Esophagus squamous epithelium (tissue), 5 donors: ENCODE results near the gene PP2D1. TPM values are rescaled to one million over a fixed set of nuclear protein-coding genes. Genes with fewer than 3 reads are reported as not detected.

Experiments used
- DNase-seq: peaks from one replicate; lab custom pipeline; 2025; lab: John Stamatoyannopoulos, UW
- H3K27ac ChIP-seq, 4 donors: fragments of 200-600 bp; sonication (generic); one replicate each; pipeline ENCODE4 v1.5.1; 2016 to 2019; ENCODE audit warnings: mild to moderate bottlenecking in 1 of 4
- H3K27me3 ChIP-seq, 4 donors: fragments of 200-600 bp; sonication (generic); 1 replicate in 3 of 4; 2 replicates in 1 of 4; pipeline versions ENCODE4 v1.5.1 to v1.6.0; 2017 to 2021; ENCODE audit warnings: antibody characterized with exemption in 1 of 4
- H3K36me3 ChIP-seq, 3 donors: fragments of 200-600 bp; sonication (generic); one replicate each; pipeline ENCODE4 v1.5.1; 2016 to 2019
- H3K4me1 ChIP-seq, 3 donors: fragments of 200-600 bp; sonication (generic); one replicate each; pipeline ENCODE4 v1.5.1; 2017 to 2019
- H3K4me3 ChIP-seq, 4 donors: fragments of 200-600 bp; sonication (generic); 1 replicate in 3 of 4; 2 replicates in 1 of 4; pipeline ENCODE4 v1.5.1; 2016 to 2019; ENCODE audit warnings: mild to moderate bottlenecking in 2 of 4, moderate library complexity in 1 of 4
- H3K9me3 ChIP-seq, 3 donors: fragments of 200-600 bp; sonication (generic); one replicate each; pipeline ENCODE4 v1.5.1; 2016 to 2019
- CTCF ChIP-seq, 6 experiments: fragments of 450-650 bp in 4 of 6; fragments of 200-600 bp in 2 of 6; sonication (generic) in 2 of 6; IDR thresholded peaks; one replicate each; pipeline ENCODE4 v1.5.1; 2016 to 2019; ENCODE audit warnings: antibody characterized with exemption in 6 of 6, mild to moderate bottlenecking in 4 of 6, moderate library complexity in 4 of 6
- POLR2A ChIP-seq, 4 donors: fragments of 450-650 bp; IDR thresholded peaks; one replicate each; pipeline ENCODE4 v1.6.1; 2017; ENCODE audit warnings: antibody characterized with exemption in 4 of 4, mild to moderate bottlenecking in 4 of 4, moderate library complexity in 3 of 4
- WGBS, 2 donors: methylation state at CpG; one replicate each; pipeline ENCODE4 v1.1.5; 2018; 5-methylcytosine and 5-hydroxymethylcytosine counted together
- intact Hi-C: fragments of 100-400 bp; cut with DNase I; formaldehyde crosslinking; loops from one replicate; pipeline ENCODE4 v1.15.0; 2022
- total RNA-seq, 4 donors: library from RNA; depleted of rRNA; stranded (reverse); fragments of >200 nt; gene quantifications; one replicate each; pipeline ENCODE4 v1.1.0, GENCODE V29; 2016
- donor health status: DM: yes; HTN: yes; CAD: no.

PP2D1 gene
- total RNA-seq, 4 donors from 2014 or later: not detected

DNA sequence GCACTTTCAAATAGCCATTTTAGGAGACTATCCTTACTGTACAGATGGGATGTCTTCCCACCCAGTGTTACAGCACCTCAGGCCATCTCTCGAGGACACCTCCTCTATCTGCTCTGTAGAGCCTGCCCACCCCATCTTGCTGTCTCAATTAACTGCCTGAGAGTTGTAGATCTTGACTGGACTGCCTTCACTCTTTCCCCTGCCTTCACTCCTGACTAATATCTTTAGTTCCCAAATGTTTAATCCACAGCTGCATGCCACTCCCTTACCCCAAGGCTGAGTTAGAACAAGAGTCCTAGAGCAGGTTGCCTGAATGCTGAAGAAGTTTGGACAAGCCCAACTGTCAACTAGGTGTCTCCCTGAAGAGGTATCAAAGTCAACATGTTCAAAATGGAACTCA is 1.3 kb upstream of the PP2D1 start:
- intact Hi-C loops: no loop called here
- H3K4me1 ChIP-seq: peaks cover 0 to 12% (median 4%) of the 10 kb centered on the region in 3 donors
- H3K27ac ChIP-seq: no peak overlapping the region
- no peak overlapping the region for H3K4me3 ChIP-seq
- DNase-seq: no peak
- H3K36me3 ChIP-seq: no peaks in the 10 kb centered on the region
- no peak for TF ChIP-seq CTCF (IDR thresholded peaks at IDR 0.05)
- TF ChIP-seq POLR2A (IDR thresholded peaks at IDR 0.05): no peak
- H3K27me3 ChIP-seq: no peaks in the 10 kb centered on the region
- WGBS, 2 donors: 63 to 70% methylated on average over 1 of the region's 1 CpG
- no peaks in the 10 kb centered on the region for H3K9me3 ChIP-seq

GRCh38 chr3:20008646-20009045 is 3.4 kb downstream of the PP2D1 start:
- Histone ChIP-seq H3K9me3 (no peaks in the 10 kb centered on the region), H3K4me1 (peaks cover 0 to 7% (median 4%) of the 10 kb centered on the region in 3 donors), H3K4me3 (no peak overlapping the region), H3K36me3 (no peaks in the 10 kb centered on the region), H3K27me3 (no peaks in the 10 kb centered on the region), H3K27ac (no peak overlapping the region)
- no peak for TF ChIP-seq CTCF (IDR thresholded peaks at IDR 0.05)
- TF ChIP-seq POLR2A (IDR thresholded peaks at IDR 0.05): no peak
- intact Hi-C loops: no loop called here
- 64 to 78% methylated on average over 2 of the region's 2 CpGs for WGBS, 2 donors
- no peak for DNase-seq

GRCh38 chr3:20007960-20008359 is 4.1 kb downstream of the PP2D1 start:
- no peaks in the 10 kb centered on the region for H3K27me3 ChIP-seq
- DNase-seq: no peak
- 92 to 98% methylated on average over 18 to 20 of the region's 20 CpGs for WGBS, 2 donors

GRCh38 chr3:20001932-20002331 is 10.1 kb downstream of the PP2D1 start:
- TF ChIP-seq POLR2A (IDR thresholded peaks at IDR 0.05) (no peak), CTCF (IDR thresholded peaks at IDR 0.05) (no peak)
- no peak for DNase-seq
- H3K9me3 ChIP-seq: no peaks in the 10 kb centered on the region
- intact Hi-C loops: no loop called here
- no peaks in the 10 kb centered on the region for H3K36me3 ChIP-seq
- H3K27ac ChIP-seq: no peak overlapping the region
- no peak overlapping the region for H3K4me3 ChIP-seq
- no peaks in the 10 kb centered on the region for H3K4me1 ChIP-seq
- 52 to 72% methylated on average over 3 of the region's 3 CpGs for WGBS, 2 donors
- H3K27me3 ChIP-seq: no peaks in the 10 kb centered on the region

More at GRCh38 chr3:20007960-20008359, 4.1 kb downstream of the PP2D1 start:
- H3K27ac ChIP-seq: no peak overlapping the region
- no peak overlapping the region for H3K4me3 ChIP-seq
- H3K4me1 ChIP-seq: peaks cover 0 to under 1% (median 0%) of the 10 kb centered on the region in 3 donors
- no peak for TF ChIP-seq POLR2A (IDR thresholded peaks at IDR 0.05)
- no peak for TF ChIP-seq CTCF (IDR thresholded peaks at IDR 0.05)
- no peaks in the 10 kb centered on the region for H3K9me3 ChIP-seq
- intact Hi-C loops: no loop called here
- H3K36me3 ChIP-seq: no peaks in the 10 kb centered on the region

DNA sequence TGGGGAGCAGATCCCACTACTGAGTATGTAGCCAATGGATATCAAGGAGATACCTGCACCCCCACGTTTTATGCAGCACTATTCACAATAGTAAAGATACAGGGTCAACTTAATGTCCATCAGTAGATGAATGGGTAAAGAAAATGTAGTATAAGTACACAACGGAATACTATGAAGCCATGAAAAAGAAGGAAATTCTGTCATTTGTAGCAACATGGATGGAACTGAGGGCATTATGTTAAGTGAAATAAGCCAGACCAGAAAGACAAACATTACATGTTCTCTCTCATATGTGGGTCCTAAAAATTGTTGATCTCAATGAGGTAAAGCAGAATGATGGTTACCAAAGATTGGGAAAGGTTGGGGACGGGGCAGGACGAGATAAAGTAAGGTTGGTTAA is 14.6 kb downstream of the PP2D1 start:
- H3K36me3 ChIP-seq: no peaks in the 10 kb centered on the region
- no peak for DNase-seq
- intact Hi-C loops: no loop called here
- TF ChIP-seq POLR2A (IDR thresholded peaks at IDR 0.05) (no peak), CTCF (IDR thresholded peaks at IDR 0.05) (no peak)
- H3K9me3 ChIP-seq: no peaks in the 10 kb centered on the region
- H3K27ac ChIP-seq: no peak overlapping the region
- H3K4me1 ChIP-seq: no peaks in the 10 kb centered on the region
- H3K4me3 ChIP-seq: no peak overlapping the region
- WGBS, 2 donors: 81 to 82% methylated on average over 4 of the region's 4 CpGs
- no peaks in the 10 kb centered on the region for H3K27me3 ChIP-seq
